Natural killer cell (primary cell): ENCODE data around the gene PICK1. TPM values are rescaled to one million over a fixed set of nuclear protein-coding genes. Genes with fewer than 3 reads are reported as not detected.

Source experiments
- ATAC-seq, 3 donors: fragments of 150-1000 bp in 2 of 3; fragments of 200-7000 bp in 1 of 3; cut with Tn5 transposase; 1 replicate in 1 of 3; 2 replicates in 2 of 3; pipeline ENCODE4 v1.10.0; 2021; ENCODE audit warnings: mild to moderate bottlenecking in 2 of 3, moderate library complexity in 2 of 3
- DNase-seq, 2 donors: peaks; one replicate each; pipeline versions ENCODE4 v3.0.0 to v3.0.0-alpha.2; 2013 to 2021; ENCODE audit warnings: mixed read lengths in 1 of 2
- H3K27ac ChIP-seq: one replicate; pipeline ENCODE4 v1.5.1; 2013; ENCODE audit warnings: mild to moderate bottlenecking, low read length
- H3K27me3 ChIP-seq: one replicate; pipeline ENCODE4 v1.6.1; 2013; ENCODE audit warnings: low read length; ENCODE audit not compliant: control insufficient read depth, insufficient read depth
- H3K36me3 ChIP-seq: one replicate; pipeline ENCODE4 v1.6.1; 2013; ENCODE audit warnings: low read length; ENCODE audit not compliant: control insufficient read depth, insufficient read depth
- H3K4me1 ChIP-seq: one replicate; pipeline ENCODE4 v1.6.1; 2013; ENCODE audit warnings: low read length; ENCODE audit not compliant: control insufficient read depth, insufficient read depth
- H3K4me3 ChIP-seq: one replicate; pipeline ENCODE4 v1.5.1; 2013; ENCODE audit warnings: low read length
- H3K9me3 ChIP-seq: one replicate; pipeline ENCODE4 v1.6.1; 2013; ENCODE audit warnings: low read length; ENCODE audit not compliant: control insufficient read depth, insufficient read depth
- H3K27ac Mint-ChIP-seq, 2 donors: one replicate each; pipeline ENCODE4 v1.8.0; 2022; ENCODE audit warnings: mild to moderate bottlenecking in 2 of 2, mixed read lengths in 2 of 2, moderate library complexity in 1 of 2
- H3K27me3 Mint-ChIP-seq, 2 donors: one replicate each; pipeline ENCODE4 v1.8.0; 2022; ENCODE audit warnings: low read depth in 2 of 2, mixed read lengths in 2 of 2
- H3K36me3 Mint-ChIP-seq: one replicate; pipeline ENCODE4 v1.8.0; 2022; ENCODE audit warnings: mixed read lengths
- H3K4me1 Mint-ChIP-seq, 2 donors: one replicate each; pipeline ENCODE4 v1.8.0; 2022; ENCODE audit warnings: mixed read lengths in 2 of 2
- H3K4me3 Mint-ChIP-seq: one replicate; pipeline ENCODE4 v1.8.0; 2022; ENCODE audit warnings: mild to moderate bottlenecking, moderate library complexity, mixed read lengths
- H3K9me3 Mint-ChIP-seq, 2 donors: one replicate each; pipeline ENCODE4 v1.8.0; 2022; ENCODE audit warnings: mixed read lengths in 2 of 2
- CTCF ChIP-seq: fragments of 200-600 bp; IDR thresholded peaks from one replicate; pipeline ENCODE4 v1.8.0; 2022; ENCODE audit warnings: antibody characterized with exemption
- WGBS: methylation state at CpG from one replicate; pipeline ENCODE4 v1.1.7; 2013; ENCODE audit warnings: missing lambda C conversion rate; ENCODE audit not compliant: insufficient coverage; 5-methylcytosine and 5-hydroxymethylcytosine counted together
- intact Hi-C: fragments of 100-400 bp; cut with micrococcal nuclease; formaldehyde crosslinking; loops from one replicate; pipeline ENCODE4 v1.14.2; 2022
- total RNA-seq, 4 donors: library from RNA; stranded (reverse); fragments of 120-200 nt in 1 of 4; gene quantifications; one replicate each; pipeline versions ENCODE4 v1.2.3 to v1.2.4, GENCODE V29; 2013 to 2022

Gene PICK1
- total RNA-seq, 3 donors from 2014 or later (not counting 1 experiment from before 2014, with no cell fraction given): 28.4 to 30.9 (median 29.9) TPM

DNA sequence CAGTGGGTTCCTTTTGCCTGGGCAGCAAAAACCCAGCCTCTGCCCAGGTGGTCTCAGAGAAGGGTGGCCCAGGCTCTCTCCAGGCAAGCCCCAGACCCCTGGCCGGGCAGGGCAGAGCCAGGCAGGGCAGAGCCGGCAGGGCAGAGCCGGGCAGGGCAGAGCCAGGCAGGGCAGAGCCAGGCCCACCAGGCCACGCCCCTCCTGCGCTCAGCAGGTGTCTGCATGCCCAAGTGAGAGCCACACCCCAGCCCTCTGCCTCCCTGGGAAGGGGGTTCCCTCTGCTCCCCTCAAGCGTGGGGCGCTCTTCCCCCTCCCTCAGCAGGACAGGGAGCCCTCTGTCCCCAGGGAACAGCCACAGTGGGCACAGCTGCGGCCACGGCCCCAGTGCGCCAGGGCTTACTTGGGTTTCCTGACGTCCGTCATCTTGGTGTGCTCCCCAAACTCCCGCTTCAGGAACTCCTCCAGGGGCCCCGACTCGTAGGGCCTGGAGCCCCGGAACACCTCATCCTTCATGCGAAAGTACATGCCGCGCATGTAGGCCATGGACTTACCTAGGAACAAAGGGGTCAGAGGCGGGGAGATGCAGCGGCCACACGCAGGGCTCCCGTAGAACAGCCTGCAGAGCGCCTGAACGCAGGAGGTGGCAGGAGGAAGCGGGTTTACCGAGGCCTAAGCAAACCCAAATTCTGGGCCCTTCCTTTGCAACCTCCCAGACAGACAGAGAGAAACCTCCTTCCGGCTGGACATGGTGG, 63.3 kb downstream of the PICK1 start:
- Histone ChIP-seq H3K36me3 (peaks cover 17% of the 10 kb centered on the region), H3K27me3 (no peaks in the 10 kb centered on the region), H3K9me3 (no peaks in the 10 kb centered on the region), H3K4me1 (peaks cover 7% of the 10 kb centered on the region), H3K4me3 (no peak overlapping the region), H3K27ac (no peak overlapping the region)
- Mint-ChIP-seq H3K27me3 (no peaks in the 10 kb centered on the region), H3K27ac (no peak overlapping the region), H3K4me1 (peaks cover 5 to 6% of the 10 kb centered on the region in 2 donors), H3K4me3 (no peak overlapping the region), H3K36me3 (no peaks in the 10 kb centered on the region), H3K9me3 (no peaks in the 10 kb centered on the region)
- intact Hi-C loops: no loop called here
- 94% methylated on average over 28 of the region's 28 CpGs for WGBS
- ATAC-seq (no peak), DNase-seq (no peak)
- TF ChIP-seq CTCF: no peak

GRCh38 chr22:38122616-38123015, 65.4 kb downstream of the PICK1 start:
- peaks cover 5 to 6% of the 10 kb centered on the region in 2 donors for H3K4me1 Mint-ChIP-seq
- no peak overlapping the region for H3K27ac Mint-ChIP-seq
- no peaks in the 10 kb centered on the region for H3K36me3 Mint-ChIP-seq
- intact Hi-C loops: no loop called here
- 79% methylated on average over 6 of the region's 6 CpGs for WGBS
- H3K4me3 Mint-ChIP-seq: no peak overlapping the region
- TF ChIP-seq CTCF: no peak
- ATAC-seq (no peak), DNase-seq (no peak)
- H3K4me1 ChIP-seq: peaks cover 7% of the 10 kb centered on the region
- no peaks in the 10 kb centered on the region for H3K9me3 ChIP-seq
- no peak overlapping the region for H3K4me3 ChIP-seq
- H3K27me3 Mint-ChIP-seq: no peaks in the 10 kb centered on the region
- H3K9me3 Mint-ChIP-seq: no peaks in the 10 kb centered on the region
- peaks cover 21% of the 10 kb centered on the region for H3K36me3 ChIP-seq
- no peak overlapping the region for H3K27ac ChIP-seq
- no peaks in the 10 kb centered on the region for H3K27me3 ChIP-seq

DNA sequence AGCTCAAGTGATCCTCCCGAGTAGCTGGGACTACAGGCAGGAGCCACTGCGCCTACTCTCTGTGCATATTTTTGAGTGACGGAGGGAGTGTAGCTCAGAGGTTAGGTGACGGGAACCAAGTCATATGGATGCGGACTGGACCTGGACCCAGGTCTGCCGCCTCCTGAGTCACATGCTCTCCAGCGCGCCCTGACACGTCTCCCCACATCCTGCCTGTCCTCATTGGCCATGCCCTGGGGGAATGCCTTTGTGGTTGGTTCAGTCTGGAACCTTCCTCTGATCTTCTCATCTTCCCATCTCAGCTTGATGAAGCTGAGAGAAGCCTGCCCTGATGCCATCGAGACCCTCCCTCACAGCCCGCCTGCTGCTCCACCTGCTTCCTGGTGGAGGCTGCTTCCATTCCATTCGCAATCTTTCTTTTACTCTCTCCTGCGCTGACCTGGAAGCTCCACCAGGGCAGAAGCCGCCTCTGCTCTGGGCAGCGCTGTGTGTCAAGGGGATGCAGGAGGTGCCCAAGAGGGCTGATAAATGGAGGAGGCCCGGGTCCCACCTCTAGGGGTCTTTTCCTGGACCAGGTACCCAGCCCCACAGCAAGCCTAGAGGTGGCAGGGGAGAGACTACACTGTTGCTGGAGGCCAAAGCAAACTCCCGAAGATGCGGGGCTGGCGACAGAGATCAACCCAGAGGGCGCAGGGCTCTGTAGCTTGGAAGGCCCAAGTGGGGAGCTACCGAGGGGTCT, 67.2 kb downstream of the PICK1 start:
- Mint-ChIP-seq H3K36me3 (no peaks in the 10 kb centered on the region), H3K9me3 (no peaks in the 10 kb centered on the region), H3K4me1 (peaks cover 5 to 6% of the 10 kb centered on the region in 2 donors), H3K4me3 (no peak overlapping the region), H3K27ac (peak overlapping the region in 1 of 2 donors; percentile 17), H3K27me3 (no peaks in the 10 kb centered on the region)
- TF ChIP-seq CTCF: no peak
- peaks cover 7% of the 10 kb centered on the region for H3K4me1 ChIP-seq
- peaks cover 32% of the 10 kb centered on the region for H3K36me3 ChIP-seq
- ATAC-seq (peak in 1 of 3 donors; percentile 45), DNase-seq (no peak)
- H3K9me3 ChIP-seq: no peaks in the 10 kb centered on the region
- no peak overlapping the region for H3K27ac ChIP-seq
- WGBS: 93% methylated on average over 21 of the region's 21 CpGs
- H3K27me3 ChIP-seq: no peaks in the 10 kb centered on the region
- intact Hi-C loops: no loop called here
- H3K4me3 ChIP-seq: no peak overlapping the region
